Measurements from ENCODE around the gene SIRPG.

- TF ChIP-seq USF2 (IDR thresholded peaks at IDR 0.05; ENCODE audit: low read length), result no peak
- TF ChIP-seq SP2 (IDR thresholded peaks at IDR 0.05; ENCODE audit: low read length), result no peak
- no peak for TF ChIP-seq CTCF (IDR thresholded peaks at IDR 0.05; ENCODE audit: control extremely low read depth in 1 of 3, insufficient read depth in 1 of 3, low read depth in 1 of 3, low read length in 3 of 3)
Observed at GRCh38 chr20:1684872-1685271, 27.3 kb upstream of the SIRPG start.
